B cell (primary cell): ENCODE measurements around the gene KCNE1. TPM values are rescaled to one million over a fixed set of nuclear protein-coding genes. Genes with fewer than 3 reads are reported as not detected.
"Not testable (repeated sequence)": the region's sequence is repeated elsewhere in the genome, so short reads cannot be mapped to it uniquely, and the experiment has no call there.

Experiments
- ATAC-seq: fragments of 200-7000 bp; cut with Tn5 transposase; one replicate; pipeline ENCODE4 v1.10.0; 2021; ENCODE audit warnings: low read depth, mild to moderate bottlenecking, moderate number of reproducible peaks, moderate library complexity
- CTCF ChIA-PET: fragments of 350-600 bp; sonication (Branson Sonifier 250); formaldehyde crosslinking; loops from one replicate; lab custom pipeline; 2021; ENCODE audit warnings: antibody characterized with exemption, inconsistent platforms; lab: Charles Lee
- POLR2A ChIA-PET: fragments of 350-600 bp; sonication (Branson Sonifier 250); formaldehyde crosslinking; loops from one replicate; lab custom pipeline; 2021; ENCODE audit warnings: antibody characterized with exemption; lab: Charles Lee
- DNase-seq: peaks from one replicate; pipeline ENCODE4 v3.0.0; 2013
- H2AFZ ChIP-seq: 2 replicates; pipeline ENCODE4 v1.6.1; 2012; ENCODE audit warnings: mild to moderate bottlenecking, low read depth, low read length; ENCODE audit not compliant: insufficient read depth, poor library complexity, severe bottlenecking
- H3K27ac ChIP-seq, 2 donors: 1 replicate in 1 of 2; 2 replicates in 1 of 2; pipeline ENCODE4 v1.5.1; 2012 to 2013; ENCODE audit warnings: low read length in 2 of 2, mild to moderate bottlenecking in 2 of 2, moderate library complexity in 1 of 2
- H3K27me3 ChIP-seq, 4 experiments: fragments of 200-600 bp in 1 of 4; sonication (generic) in 1 of 4; replicated peaks in 1 of 4; 1 replicate in 2 of 4; 2 replicates in 2 of 4; pipeline versions ENCODE4 v1.6.1 to v1.7.0; 2013 to 2016; ENCODE audit warnings: low read length in 3 of 4, mild to moderate bottlenecking in 2 of 4, mixed read lengths in 1 of 4, moderate library complexity in 1 of 4; ENCODE audit not compliant: insufficient read depth in 4 of 4, control insufficient read depth in 3 of 4; ENCODE audit errors: control extremely low read depth in 1 of 4
- H3K36me3 ChIP-seq, 2 experiments: replicated peaks in 1 of 2; 1 replicate in 1 of 2; 2 replicates in 1 of 2; pipeline versions ENCODE4 v1.6.1 to v1.7.1; 2013; ENCODE audit warnings: low read length in 1 of 2; ENCODE audit not compliant: insufficient read depth in 2 of 2, control insufficient read depth in 1 of 2; ENCODE audit errors: control extremely low read depth in 1 of 2, extremely low read depth in 1 of 2
- H3K4me1 ChIP-seq, 2 donors: fragments of 200-600 bp in 1 of 2; sonication (generic) in 1 of 2; 1 replicate in 1 of 2; 2 replicates in 1 of 2; pipeline versions ENCODE4 v1.5.1 to v1.6.1; 2013 to 2017; ENCODE audit warnings: low read length in 2 of 2; ENCODE audit not compliant: control insufficient read depth in 2 of 2, insufficient read depth in 2 of 2
- H3K4me2 ChIP-seq: replicated peaks from 2 replicates; pipeline ENCODE3; 2012; ENCODE audit warnings: mild to moderate bottlenecking, low read depth, low read length; ENCODE audit not compliant: poor library complexity, severe bottlenecking
- H3K4me3 ChIP-seq, 5 experiments: fragments of 200-600 bp in 1 of 5; sonication (generic) in 1 of 5; 1 replicate in 3 of 5; 2 replicates in 2 of 5; pipeline versions ENCODE4 v1.5.1 to v1.7.0; 2011 to 2016; ENCODE audit warnings: low read length in 4 of 5, mild to moderate bottlenecking in 4 of 5, low read depth in 2 of 5, control low read depth in 1 of 5, moderate library complexity in 1 of 5; ENCODE audit not compliant: insufficient read depth in 1 of 5; ENCODE audit errors: control extremely low read depth in 1 of 5, extremely low read depth in 1 of 5
- H3K79me2 ChIP-seq: fragments of 200-600 bp; sonication (generic); one replicate; pipeline ENCODE4 v1.6.0; 2016; ENCODE audit warnings: low read length; ENCODE audit not compliant: control insufficient read depth, insufficient read depth
- H3K9ac ChIP-seq: fragments of 200-600 bp; sonication (generic); 2 replicates; pipeline ENCODE4 v1.6.1; 2017; ENCODE audit warnings: mild to moderate bottlenecking, low read length, moderate library complexity
- H3K9me3 ChIP-seq, 3 donors: one replicate each; pipeline versions ENCODE4 v1.6.1 to v1.7.1; 2013; ENCODE audit warnings: low read length in 2 of 3; ENCODE audit not compliant: control insufficient read depth in 2 of 3, insufficient read depth in 1 of 3; ENCODE audit errors: control extremely low read depth in 1 of 3
- H4K20me1 ChIP-seq: 2 replicates; pipeline ENCODE4 v1.6.0; 2012; ENCODE audit warnings: mild to moderate bottlenecking, low read length; ENCODE audit not compliant: insufficient read depth, control insufficient read depth, poor library complexity, severe bottlenecking
- H3K27ac Mint-ChIP-seq: one replicate; pipeline ENCODE4 v1.8.0; 2021; ENCODE audit warnings: mixed read lengths
- H3K27me3 Mint-ChIP-seq: one replicate; pipeline ENCODE4 v1.8.0; 2021; ENCODE audit warnings: mixed read lengths
- H3K4me1 Mint-ChIP-seq: one replicate; pipeline ENCODE4 v1.8.0; 2021; ENCODE audit warnings: mixed read lengths
- H3K4me3 Mint-ChIP-seq: one replicate; pipeline ENCODE4 v1.8.0; 2021; ENCODE audit warnings: mixed read lengths
- H3K9me3 Mint-ChIP-seq: one replicate; pipeline ENCODE4 v1.8.0; 2022; ENCODE audit warnings: mixed read lengths; ENCODE audit not compliant: insufficient read depth
- WGBS: methylation state at CpG from one replicate; pipeline ENCODE4 v1.1.5; 2013; ENCODE audit warnings: missing lambda C conversion rate; ENCODE audit not compliant: insufficient coverage; 5-methylcytosine and 5-hydroxymethylcytosine counted together
- intact Hi-C: fragments of 100-400 bp; cut with micrococcal nuclease; formaldehyde crosslinking; loops from one replicate; pipeline ENCODE4 v1.10.0; 2022
- polyA plus RNA-seq: library from polyadenylated mRNA; depleted of rRNA; stranded (reverse); fragments of >200 nt; gene quantifications from 2 replicates; pipeline ENCODE4 v1.2.3, GENCODE V29; 2012
- small RNA-seq: library from RNA; depleted of rRNA; stranded (forward); fragments of <200 nt; gene quantifications from one replicate; pipeline ENCODE3, GENCODE V24; 2012; ENCODE audit warnings: low replicate concordance, low read depth; ENCODE audit not compliant: insufficient read length
- total RNA-seq, 2 donors: library from RNA; stranded (reverse); fragments of 120-200 nt in 1 of 2; gene quantifications; 1 replicate in 1 of 2; 2 replicates in 1 of 2; pipeline versions ENCODE4 v1.2.3 to v1.2.4, GENCODE V29; 2013 to 2022

The KCNE1 gene
- total and polyA plus RNA-seq, 2 donors (not counting 1 experiment from before 2014, with no cell fraction given), result 0.10 to 0.17 TPM

- H3K79me2 ChIP-seq, H3K4me3 Mint-ChIP-seq, ATAC-seq, H3K4me1 Mint-ChIP-seq, H4K20me1 ChIP-seq, H3K4me2 ChIP-seq, H3K27ac Mint-ChIP-seq, intact Hi-C loops, H3K4me3 ChIP-seq, H3K9me3 ChIP-seq, H3K27ac ChIP-seq, DNase-seq, H3K9me3 Mint-ChIP-seq, H3K27me3 Mint-ChIP-seq, H3K27me3 ChIP-seq, CTCF ChIA-PET, H3K9ac ChIP-seq, H3K4me1 ChIP-seq, H2AFZ ChIP-seq, POLR2A ChIA-PET, H3K36me3 ChIP-seq: not testable (repeated sequence)
- no CpG with 5 or more reads among the region's 2 CpGs for WGBS
These were observed 106.3 kb downstream of the KCNE1 start for GRCh38 chr21:34405686-34406085.

GRCh38 chr21:34404742-34405141 is 107.3 kb downstream of the KCNE1 start:
- H3K27me3 Mint-ChIP-seq, H3K27ac ChIP-seq, H3K27me3 ChIP-seq, intact Hi-C loops, CTCF ChIA-PET, H2AFZ ChIP-seq, H3K4me3 Mint-ChIP-seq, H3K36me3 ChIP-seq, H4K20me1 ChIP-seq, H3K9ac ChIP-seq, H3K79me2 ChIP-seq, POLR2A ChIA-PET, H3K4me3 ChIP-seq, H3K27ac Mint-ChIP-seq, DNase-seq, H3K4me2 ChIP-seq, H3K9me3 ChIP-seq, H3K9me3 Mint-ChIP-seq, H3K4me1 ChIP-seq, H3K4me1 Mint-ChIP-seq, ATAC-seq: not testable (repeated sequence)
- WGBS, result no CpG with 5 or more reads among the region's 5 CpGs

GRCh38 chr21:34400522-34400921 is 111.5 kb downstream of the KCNE1 start:
- WGBS, result no CpG with 5 or more reads among the region's 5 CpGs
- POLR2A ChIA-PET, H3K4me1 ChIP-seq, H3K9me3 Mint-ChIP-seq, H3K4me2 ChIP-seq, H3K9ac ChIP-seq, H3K9me3 ChIP-seq, H3K4me3 ChIP-seq, H3K27ac Mint-ChIP-seq, H3K27me3 Mint-ChIP-seq, H3K27ac ChIP-seq, ATAC-seq, H4K20me1 ChIP-seq, CTCF ChIA-PET, H3K36me3 ChIP-seq, H2AFZ ChIP-seq, H3K79me2 ChIP-seq, intact Hi-C loops, H3K27me3 ChIP-seq, H3K4me3 Mint-ChIP-seq, DNase-seq, H3K4me1 Mint-ChIP-seq: not testable (repeated sequence)

Small RNA genes lying within 50 kb of the gene (small RNA-seq; reads per million reads assigned to genes)
- gene RF00614, result not detected

Other genes with a start within 250 kb of the KCNE1 start
- gene KCNE2, start 148.2 kb downstream of the KCNE1 start, total RNA-seq, result not detected in 2 replicates
- gene KCNE2, start 148.2 kb downstream of the KCNE1 start, polyA plus RNA-seq, result not detected in 2 replicates
- gene SMIM11, start 136.7 kb downstream of the KCNE1 start, total RNA-seq, result 9.2 and 10.6 TPM in 2 replicates
- 8.7 and 10.3 TPM in 2 replicates for gene SMIM11, start 136.7 kb downstream of the KCNE1 start, polyA plus RNA-seq
- not detected in 2 replicates for gene SMIM34, start 88.3 kb downstream of the KCNE1 start, total RNA-seq
- not detected in 2 replicates for gene SMIM34, start 88.3 kb downstream of the KCNE1 start, polyA plus RNA-seq
- 4.2 and 4.4 TPM in 2 replicates for gene RCAN1, start 102.9 kb upstream of the KCNE1 start, total RNA-seq
- 0.91 and 0.97 TPM in 2 replicates for gene RCAN1, start 102.9 kb upstream of the KCNE1 start, polyA plus RNA-seq
- 0.07 TPM in 2 replicates for gene CLIC6, start 156.8 kb upstream of the KCNE1 start, total RNA-seq
- gene CLIC6, start 156.8 kb upstream of the KCNE1 start, polyA plus RNA-seq, result 0.01 TPM in 1 of 2 replicates, not detected in the other